NCI-H2171 treated with DMSO at 0.1 percent for 48 hours (cell line): Measurements from ENCODE around the gene PSMB3.

Experiments used
- DNase-seq: peaks from one replicate; lab custom pipeline; 2025; lab: John Stamatoyannopoulos, UW

The PSMB3 gene

GRCh38 chr17:38752308-38753070, at the start of gene PSMB3:
Gene PSMB3, plus strand, starts transcription at chr17:38752741. Its CDS starts 86 bp downstream, at chr17:38752827.
- DNase-seq: peak; percentile 100

GRCh38 chr17:38702916-38703741, 49.4 kb upstream of the PSMB3 start:
- no peak for DNase-seq

- peak; percentile 48 for DNase-seq
Observed at GRCh38 chr17:38703742-38704605, 48.6 kb upstream of the PSMB3 start.

- peak; percentile 71 for DNase-seq
Observed at GRCh38 chr17:38704606-38705522, 47.7 kb upstream of the PSMB3 start, which contains the start of gene MLLT6. Gene MLLT6, plus strand, starts transcription at chr17:38705273. Its CDS starts 360 bp downstream, at chr17:38705633.

GRCh38 chr17:38705523-38705802, 47.1 kb upstream of the PSMB3 start:
- DNase-seq: no peak

- DNase-seq: peak; percentile 79
Observed at GRCh38 chr17:38705803-38706504, 46.6 kb upstream of the PSMB3 start.

- no peak for DNase-seq
Observed at GRCh38 chr17:38706505-38707216, 45.9 kb upstream of the PSMB3 start.

- DNase-seq: no peak
Observed at GRCh38 chr17:38707678-38708351, 44.7 kb upstream of the PSMB3 start.

- DNase-seq: no peak
Observed at GRCh38 chr17:38709104-38709820, 43.3 kb upstream of the PSMB3 start.

- peak; percentile 73 for DNase-seq
Observed at GRCh38 chr17:38709864-38710603, 42.5 kb upstream of the PSMB3 start.

GRCh38 chr17:38710604-38710962, 42.0 kb upstream of the PSMB3 start:
- no peak for DNase-seq

- no peak for DNase-seq
Observed at GRCh38 chr17:38710985-38711384, 41.6 kb upstream of the PSMB3 start.

GRCh38 chr17:38711792-38712571, 40.6 kb upstream of the PSMB3 start:
- DNase-seq: no peak

- DNase-seq: no peak
Observed at GRCh38 chr17:38712593-38712992, 39.9 kb upstream of the PSMB3 start.

GRCh38 chr17:38713456-38714075, 39.0 kb upstream of the PSMB3 start:
- peak; percentile 72 for DNase-seq

GRCh38 chr17:38715216-38715943, 37.2 kb upstream of the PSMB3 start:
- no peak for DNase-seq
